ENCODE data around the gene SLC30A2. TPM values are rescaled to one million over a fixed set of nuclear protein-coding genes. Genes with fewer than 3 reads are reported as not detected.

SLC30A2 gene
- total and polyA plus RNA-seq, 10 of the 15 experiments (the other 5 are each of a cell fraction or from before 2014, with no cell fraction given): 0.13 TPM; not detected in 9

DNA sequence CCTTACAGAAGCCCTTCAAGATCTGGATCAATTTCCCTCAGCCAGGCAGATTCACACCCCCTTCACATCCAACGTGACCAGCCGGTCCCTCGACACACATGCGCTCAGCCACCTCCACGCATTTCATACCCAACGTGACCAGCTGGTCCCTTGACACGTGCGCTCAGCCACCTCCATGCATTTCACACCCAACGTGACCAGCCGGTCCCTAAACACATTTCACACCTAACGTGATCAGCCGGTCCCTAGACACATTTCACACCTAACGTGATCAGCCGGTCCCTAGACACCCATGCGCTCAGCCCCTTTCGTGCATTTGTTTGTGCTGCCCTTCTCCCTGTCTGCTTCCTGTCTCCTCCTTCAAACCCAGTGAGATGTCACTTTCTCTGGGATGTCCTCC lies 39.2 kb downstream of the SLC30A2 start:
- no peak overlapping the region for H3K9ac ChIP-seq (ENCODE audit: control insufficient read depth, insufficient read depth, low read length)
- ChIA-PET POLR2A (no interaction called here), SMC1A (ENCODE audit: uncharacterized antibody, unreplicated experiment) (no interaction called here), RAD21 (ENCODE audit: unreplicated experiment) (no interaction called here), CTCF (interaction anchor here (1.0 kb wide), 1 partner anchor 9 kb away, joined by 4 read pairs; the partner anchor contains the start of gene PAFAH2)
- no peaks in the 10 kb centered on the region for H3K36me3 ChIP-seq (ENCODE audit: control insufficient read depth in 2 of 2, insufficient read depth in 2 of 2, low read length in 1 of 2)
- H3K4me1 ChIP-seq (ENCODE audit: control insufficient read depth, insufficient read depth, low read length): no peaks in the 10 kb centered on the region
- ATAC-seq: no peak
- H3K4me2 ChIP-seq (ENCODE audit: control insufficient read depth, insufficient read depth): no peak overlapping the region
- in situ Hi-C loops (cut with MboI) (no loop called here), intact Hi-C loops (cut with micrococcal nuclease; ENCODE audit: unreplicated experiment) (loop anchor here (10.0 kb wide), 1 partner anchor 182 kb away; no protein-coding TSS in a partner anchor)
- FAIRE-seq: no peak
- BruUV-seq (replicated peaks): no TSS peak
- H3K27ac ChIP-seq (ENCODE audit: control insufficient read depth, insufficient read depth): no peak overlapping the region
- no peaks in the 10 kb centered on the region for H3K79me2 ChIP-seq (ENCODE audit: control insufficient read depth, insufficient read depth, low read length)
- no peaks in the 10 kb centered on the region for H3K9me3 ChIP-seq (replicated peaks; ENCODE audit: control insufficient read depth, insufficient read depth, low read length)
- no peak for DNase-seq (ENCODE audit: low read depth, low spot score)
- H3K4me3 ChIP-seq: no peak overlapping the region
- TF ChIP-seq BMI1 (IDR thresholded peaks at IDR 0.05; ENCODE audit: borderline replicate concordance): no peak
- TF ChIP-seq SMAD1 (IDR thresholded peaks at IDR 0.05; ENCODE audit: low read depth, partially characterized antibody): no peak
- no peak for TF ChIP-seq MLLT1 (IDR thresholded peaks at IDR 0.05)
- no peak for TF ChIP-seq GATAD2B (conservative IDR thresholded peaks at IDR 0.05; ENCODE audit: low read depth)
- TF ChIP-seq, protein P1, sequence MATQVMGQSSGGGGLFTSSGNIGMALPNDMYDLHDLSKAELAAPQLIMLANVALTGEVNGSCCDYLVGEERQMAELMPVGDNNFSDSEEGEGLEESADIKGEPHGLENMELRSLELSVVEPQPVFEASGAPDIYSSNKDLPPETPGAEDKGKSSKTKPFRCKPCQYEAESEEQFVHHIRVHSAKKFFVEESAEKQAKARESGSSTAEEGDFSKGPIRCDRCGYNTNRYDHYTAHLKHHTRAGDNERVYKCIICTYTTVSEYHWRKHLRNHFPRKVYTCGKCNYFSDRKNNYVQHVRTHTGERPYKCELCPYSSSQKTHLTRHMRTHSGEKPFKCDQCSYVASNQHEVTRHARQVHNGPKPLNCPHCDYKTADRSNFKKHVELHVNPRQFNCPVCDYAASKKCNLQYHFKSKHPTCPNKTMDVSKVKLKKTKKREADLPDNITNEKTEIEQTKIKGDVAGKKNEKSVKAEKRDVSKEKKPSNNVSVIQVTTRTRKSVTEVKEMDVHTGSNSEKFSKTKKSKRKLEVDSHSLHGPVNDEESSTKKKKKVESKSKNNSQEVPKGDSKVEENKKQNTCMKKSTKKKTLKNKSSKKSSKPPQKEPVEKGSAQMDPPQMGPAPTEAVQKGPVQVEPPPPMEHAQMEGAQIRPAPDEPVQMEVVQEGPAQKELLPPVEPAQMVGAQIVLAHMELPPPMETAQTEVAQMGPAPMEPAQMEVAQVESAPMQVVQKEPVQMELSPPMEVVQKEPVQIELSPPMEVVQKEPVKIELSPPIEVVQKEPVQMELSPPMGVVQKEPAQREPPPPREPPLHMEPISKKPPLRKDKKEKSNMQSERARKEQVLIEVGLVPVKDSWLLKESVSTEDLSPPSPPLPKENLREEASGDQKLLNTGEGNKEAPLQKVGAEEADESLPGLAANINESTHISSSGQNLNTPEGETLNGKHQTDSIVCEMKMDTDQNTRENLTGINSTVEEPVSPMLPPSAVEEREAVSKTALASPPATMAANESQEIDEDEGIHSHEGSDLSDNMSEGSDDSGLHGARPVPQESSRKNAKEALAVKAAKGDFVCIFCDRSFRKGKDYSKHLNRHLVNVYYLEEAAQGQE (IDR thresholded peaks at IDR 0.05; ENCODE audit: low read depth, low read length): no peak
- TF ChIP-seq POLR2AphosphoS2 (IDR thresholded peaks at IDR 0.05; ENCODE audit: low read depth, low read length): no peak
- no peaks in the 10 kb centered on the region for H4K20me1 ChIP-seq (ENCODE audit: control insufficient read depth, insufficient read depth)
- 71% methylated on average over 16 of the region's 16 CpGs for WGBS (ENCODE audit: insufficient coverage, insufficient replicate concordance, low lambda C conversion rate, missing lambda C conversion rate)
- no peak overlapping the region for H2AFZ ChIP-seq (ENCODE audit: control insufficient read depth, low read depth, low read length)
- H3K27me3 ChIP-seq (replicated peaks in 1 of 2; ENCODE audit: control insufficient read depth in 2 of 2, insufficient read depth in 2 of 2, low read length in 1 of 2): no peaks in the 10 kb centered on the region; a peak in 2 of 4 replicates
